NCI-H1694 treated with DMSO at 0.1 percent for 48 hours (cell line): ENCODE measurements around the gene BNIP2.
"Not testable (repeated sequence)": the region's sequence is repeated elsewhere in the genome, so short reads cannot be mapped to it uniquely, and the experiment has no call there.

Experiments used
- DNase-seq: peaks from one replicate; lab custom pipeline; 2025; lab: John Stamatoyannopoulos, UW

Gene BNIP2

GRCh38 chr15:59688782-59689625 lies at the start of gene BNIP2:
TSS of gene BNIP2 (minus strand) at chr15:59689320. CDS start at chr15:59682457, 6,863 bp downstream.
- peak; percentile 87 for DNase-seq

- no peak for DNase-seq
Observed at GRCh38 chr15:59738676-59739075, 49.6 kb upstream of the BNIP2 start.

- no peak for DNase-seq
Observed at GRCh38 chr15:59736181-59736580, 47.1 kb upstream of the BNIP2 start.

GRCh38 chr15:59725151-59725486 lies 36.0 kb upstream of the BNIP2 start:
- no peak for DNase-seq

GRCh38 chr15:59723687-59724346 lies 34.7 kb upstream of the BNIP2 start:
- DNase-seq: no peak

GRCh38 chr15:59722476-59722875 lies 33.4 kb upstream of the BNIP2 start:
- no peak for DNase-seq

GRCh38 chr15:59722037-59722436 lies 32.9 kb upstream of the BNIP2 start:
- DNase-seq: no peak

- DNase-seq: no peak
Observed at GRCh38 chr15:59721411-59721810, 32.3 kb upstream of the BNIP2 start.

- DNase-seq: no peak
Observed at GRCh38 chr15:59713177-59713576, 24.1 kb upstream of the BNIP2 start.

- DNase-seq: no peak
Observed at GRCh38 chr15:59711451-59712243, 22.5 kb upstream of the BNIP2 start.

- DNase-seq: no peak
Observed at GRCh38 chr15:59707619-59708018, 18.5 kb upstream of the BNIP2 start.

- no peak for DNase-seq
Observed at GRCh38 chr15:59703979-59704796, 15.1 kb upstream of the BNIP2 start.

- no peak for DNase-seq
Observed at GRCh38 chr15:59702351-59702750, 13.2 kb upstream of the BNIP2 start.

- DNase-seq: no peak
Observed at GRCh38 chr15:59701880-59702279, 12.8 kb upstream of the BNIP2 start.

- DNase-seq: no peak
Observed at GRCh38 chr15:59699810-59700431, 10.8 kb upstream of the BNIP2 start.

GRCh38 chr15:59698065-59698464 lies 8.9 kb upstream of the BNIP2 start:
- DNase-seq: not testable (repeated sequence)

- DNase-seq: no peak
Observed at GRCh38 chr15:59696332-59696731, 7.2 kb upstream of the BNIP2 start.

GRCh38 chr15:59694779-59695178 lies 5.7 kb upstream of the BNIP2 start:
- no peak for DNase-seq

- peak; percentile 37 for DNase-seq
Observed at GRCh38 chr15:59691194-59691805, 2.2 kb upstream of the BNIP2 start.

- peak; percentile 5 for DNase-seq
Observed at GRCh38 chr15:59689626-59690236, 611 bp upstream of the BNIP2 start.

GRCh38 chr15:59688423-59688781 lies 718 bp downstream of the BNIP2 start:
- peak; percentile 37 for DNase-seq
